Stimulated activated CD8-positive, alpha-beta memory T cell treated with anti-CD3 and anti-CD28 coated beads, Interleukin-15, amount 100 ng/mL, for 24 hours (primary cell): ENCODE data around the gene DYRK1A.
"Not testable (repeated sequence)": the region's sequence is repeated elsewhere in the genome, so short reads cannot be mapped to it uniquely, and the experiment has no call there.

Source experiments
- DNase-seq: peaks from one replicate; pipeline ENCODE4 v3.0.0-alpha.2; 2020; ENCODE audit warnings: low read depth

Gene DYRK1A

GRCh38 chr21:37528150-37528937 is 161.8 kb downstream of the DYRK1A start:
- DNase-seq = no peak

GRCh38 chr21:37529649-37530048 is 163.1 kb downstream of the DYRK1A start:
- DNase-seq = no peak

DNA sequence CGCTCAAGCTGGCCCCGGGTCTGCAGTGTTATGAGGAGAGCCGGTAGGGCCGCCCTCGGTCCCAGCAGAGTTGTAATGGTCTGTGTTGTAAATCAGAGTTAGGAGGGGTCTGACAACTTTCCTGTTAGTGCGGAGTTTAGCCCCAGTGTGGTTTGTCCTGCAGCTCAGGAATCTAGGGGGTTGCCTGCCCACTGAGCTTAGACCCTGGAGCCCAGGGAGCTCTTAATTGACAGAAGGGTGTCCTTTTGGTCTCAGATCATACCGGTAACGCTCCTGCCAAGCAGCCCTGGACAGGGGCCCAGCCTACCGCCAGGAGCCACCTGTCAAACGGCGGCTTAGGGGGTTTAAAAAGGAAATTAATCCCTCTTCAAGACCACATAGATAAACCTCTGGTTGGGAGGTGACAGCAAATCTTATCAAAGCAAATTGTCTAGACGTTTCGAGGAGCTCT is 164.4 kb downstream of the DYRK1A start:
- no peak for DNase-seq

- no peak for DNase-seq
Measured at GRCh38 chr21:37531431-37531932, 164.9 kb downstream of the DYRK1A start.

DNA sequence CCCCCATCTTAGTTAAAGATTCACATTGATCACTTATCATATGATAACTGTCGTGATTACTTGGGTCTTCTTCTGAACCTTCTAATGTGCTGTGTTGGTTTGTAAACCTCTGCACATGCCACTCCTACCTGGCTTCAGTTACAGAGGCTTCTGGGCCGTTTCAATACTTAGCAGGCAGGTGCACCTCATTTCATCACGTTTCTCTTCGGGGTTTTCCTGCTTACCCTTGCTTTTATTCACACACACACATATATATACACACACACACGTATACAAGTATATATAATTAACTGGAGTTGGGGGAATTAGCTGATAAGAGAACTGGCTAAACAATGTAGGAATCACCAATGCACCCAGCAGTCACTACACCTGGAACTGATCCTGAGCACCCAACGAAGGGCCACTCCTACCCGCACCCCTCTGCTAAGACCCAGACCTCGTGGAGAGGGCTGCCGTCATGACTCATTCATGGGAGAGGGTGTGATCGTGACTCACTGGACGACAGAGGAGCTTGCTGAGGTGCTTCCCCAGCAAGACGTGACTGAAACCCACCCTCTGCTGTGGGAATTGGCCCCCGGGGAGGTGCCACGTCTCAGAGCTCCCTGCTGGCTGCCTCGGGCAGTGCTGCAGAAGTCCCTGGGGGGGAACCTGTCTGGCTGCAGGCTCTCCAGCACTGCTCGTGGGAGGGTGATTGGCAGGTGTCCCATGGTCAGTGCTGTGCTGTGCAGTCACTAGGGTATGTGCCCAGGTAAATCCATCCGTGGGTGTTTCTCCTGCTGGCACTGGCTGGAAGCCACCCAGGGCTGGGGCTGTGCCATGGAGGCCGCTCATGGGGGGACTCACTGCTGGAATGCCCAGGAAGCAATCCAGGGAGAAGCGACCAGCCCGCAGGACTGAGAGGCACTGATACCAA is 166.6 kb downstream of the DYRK1A start:
- DNase-seq = no peak

DNA sequence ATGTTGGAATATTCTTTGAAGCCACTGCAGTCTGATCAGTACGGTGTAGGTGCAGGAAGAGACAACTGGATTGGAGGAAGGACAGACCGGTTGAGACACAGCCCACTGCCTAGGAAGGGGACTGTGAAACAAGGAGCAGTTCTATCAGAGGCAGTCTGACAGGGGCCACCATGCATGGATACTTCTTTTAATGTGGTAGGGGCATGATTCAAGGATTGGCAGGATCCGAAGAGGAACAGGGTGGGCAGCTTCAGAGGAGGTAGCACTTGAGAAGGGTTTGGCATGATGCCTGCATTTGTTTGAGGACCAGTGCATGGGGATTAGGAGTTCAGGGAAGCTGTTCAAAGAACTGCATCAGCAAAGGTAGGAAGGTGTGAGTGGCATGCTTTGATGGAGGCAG is 167.9 kb downstream of the DYRK1A start:
- no peak for DNase-seq

DNA sequence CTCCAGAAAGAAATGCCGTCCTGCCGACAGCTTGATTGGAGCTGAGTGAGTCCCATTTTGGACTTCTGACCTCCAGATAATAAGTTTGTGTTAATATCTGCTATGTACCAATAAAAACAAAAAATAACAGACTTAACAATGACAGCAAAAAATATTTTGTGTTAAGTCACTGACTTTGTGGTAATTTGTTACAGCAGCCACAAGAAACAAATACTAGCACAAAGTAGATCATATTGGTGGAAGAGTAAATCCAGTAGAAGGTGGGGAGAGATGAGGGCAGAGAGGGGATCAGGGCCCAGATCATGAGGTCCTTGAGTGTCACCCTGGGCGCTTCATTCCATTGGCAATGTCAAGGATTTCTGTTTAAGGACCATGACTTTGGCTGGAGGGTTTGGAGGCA is 168.6 kb downstream of the DYRK1A start:
- DNase-seq = no peak

- DNase-seq = no peak
Measured at GRCh38 chr21:37535672-37536071, 169.1 kb downstream of the DYRK1A start.

DNA sequence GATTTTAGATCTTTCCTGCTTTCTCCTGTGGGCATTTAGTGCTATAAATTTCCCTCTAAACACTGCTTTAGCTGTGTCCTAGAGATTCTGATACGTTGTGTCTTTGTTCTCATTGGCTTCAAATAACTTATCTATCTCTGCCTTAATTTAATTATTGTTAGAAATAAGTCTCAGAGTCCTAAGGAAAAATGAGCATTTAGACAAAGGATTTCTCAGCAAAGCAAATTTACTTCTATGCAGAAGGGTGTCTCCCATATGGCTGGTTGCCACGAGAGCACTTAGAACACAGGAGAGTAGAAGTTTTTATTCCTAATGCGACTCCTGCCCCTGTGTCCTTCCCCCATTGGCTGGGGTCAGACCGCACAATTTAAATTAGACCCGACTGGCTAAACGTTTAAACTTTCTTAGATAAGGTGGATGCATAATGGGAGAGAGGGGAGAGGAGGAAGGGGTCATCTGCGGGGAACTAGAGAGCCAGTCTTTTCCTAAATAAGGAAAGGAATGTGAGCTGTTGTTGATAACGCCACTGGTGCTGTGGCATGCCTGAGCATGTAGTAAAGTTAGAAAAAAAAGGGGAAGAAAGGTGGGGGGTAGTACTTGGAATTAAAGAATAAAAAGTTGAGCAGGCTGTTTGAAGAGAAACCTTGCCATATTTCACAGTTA is 170.2 kb downstream of the DYRK1A start:
- DNase-seq = no peak

GRCh38 chr21:37537391-37537996 is 170.9 kb downstream of the DYRK1A start:
- DNase-seq = no peak

DNA sequence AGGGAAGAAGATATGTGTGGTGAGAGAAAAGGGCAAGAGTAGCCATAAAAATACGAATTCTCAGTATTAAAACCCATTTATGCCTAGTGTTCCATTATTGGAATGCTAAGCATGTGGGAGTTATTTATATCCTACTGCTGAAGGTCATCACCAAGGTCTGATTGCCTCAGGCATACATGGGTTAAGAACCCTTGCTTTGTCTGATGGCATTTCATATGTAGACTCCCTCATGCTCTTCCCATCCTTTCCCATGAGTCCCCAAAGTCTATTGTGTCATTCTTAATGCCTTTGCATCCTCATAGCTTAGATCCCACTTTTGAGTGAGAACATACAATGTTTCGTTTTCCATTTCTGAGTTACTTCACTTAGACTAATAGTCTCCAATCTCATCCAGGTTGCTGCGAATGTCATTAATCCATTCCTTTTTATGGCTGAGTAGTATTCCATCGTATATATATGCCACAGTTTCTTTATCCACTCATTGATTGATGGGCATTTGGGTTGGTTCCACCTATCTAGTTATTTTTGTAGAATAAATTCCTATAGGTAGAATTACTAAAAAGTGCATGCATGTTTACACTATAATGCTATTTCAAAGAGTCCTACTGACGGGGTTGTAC is 172.5 kb downstream of the DYRK1A start:
- DNase-seq = no peak

GRCh38 chr21:37541128-37541527 is 174.6 kb downstream of the DYRK1A start:
- not testable (repeated sequence) for DNase-seq

- no peak for DNase-seq
Measured at GRCh38 chr21:37542512-37542911, 175.9 kb downstream of the DYRK1A start.

GRCh38 chr21:37546299-37546908 is 179.8 kb downstream of the DYRK1A start:
- no peak for DNase-seq

DNA sequence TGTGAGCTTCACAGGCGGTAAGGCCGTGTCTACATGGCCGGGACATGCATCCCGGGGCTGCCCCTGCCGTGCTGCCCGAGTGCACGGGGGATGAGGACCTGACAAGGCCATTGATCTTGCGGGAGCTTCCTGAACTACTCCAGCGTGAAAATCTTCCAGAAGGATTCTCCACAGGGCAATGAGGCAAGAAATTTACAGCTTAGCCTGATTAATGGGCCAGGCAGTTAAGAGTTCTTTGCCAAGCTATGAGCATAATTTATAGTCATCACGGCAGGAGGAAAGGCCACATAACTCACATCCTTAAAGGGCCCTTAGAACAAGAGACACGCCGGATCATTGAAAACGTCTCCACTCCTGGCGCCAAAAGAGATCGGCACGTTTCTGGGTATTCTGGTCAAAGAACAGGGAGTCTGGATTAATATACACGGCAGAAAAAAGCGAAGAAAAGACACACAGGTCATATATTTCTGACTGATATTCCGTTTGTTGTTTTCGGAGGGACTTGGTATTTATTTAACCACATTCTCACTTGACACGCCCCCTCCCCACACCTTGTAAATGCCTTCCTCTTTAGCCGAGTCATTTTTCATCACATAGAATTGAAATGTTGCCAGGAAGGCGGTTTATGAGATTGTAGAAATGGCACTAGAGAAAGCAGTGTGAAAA is 180.5 kb downstream of the DYRK1A start:
- no peak for DNase-seq

DNA sequence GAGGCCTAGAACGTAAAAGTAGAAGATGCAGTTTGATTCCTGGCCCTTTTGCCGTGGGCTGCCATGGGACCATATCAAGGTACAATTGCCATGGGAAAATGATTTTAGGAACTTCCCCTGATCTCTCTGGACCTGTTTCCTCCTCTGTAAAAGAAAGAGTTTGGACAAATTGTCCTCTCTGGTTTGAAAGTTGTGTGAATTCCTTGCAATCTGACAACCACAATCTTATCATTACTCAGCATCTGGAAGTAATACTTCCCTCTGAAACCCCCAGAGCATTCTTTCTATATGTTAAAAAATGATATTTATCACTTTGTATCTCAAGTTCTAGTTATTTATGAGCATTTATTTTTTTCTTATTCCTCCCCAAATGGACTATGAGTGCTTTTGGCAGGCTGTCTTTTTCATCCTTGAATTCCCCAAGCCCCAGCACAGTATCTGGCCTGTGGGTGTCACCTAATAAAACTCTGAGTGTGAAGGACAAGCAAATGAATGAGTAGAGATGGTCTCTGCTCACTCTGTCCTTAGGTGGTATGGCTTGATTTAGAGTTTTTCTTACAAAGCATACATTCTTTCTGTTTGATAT is 181.1 kb downstream of the DYRK1A start:
- no peak for DNase-seq

DNA sequence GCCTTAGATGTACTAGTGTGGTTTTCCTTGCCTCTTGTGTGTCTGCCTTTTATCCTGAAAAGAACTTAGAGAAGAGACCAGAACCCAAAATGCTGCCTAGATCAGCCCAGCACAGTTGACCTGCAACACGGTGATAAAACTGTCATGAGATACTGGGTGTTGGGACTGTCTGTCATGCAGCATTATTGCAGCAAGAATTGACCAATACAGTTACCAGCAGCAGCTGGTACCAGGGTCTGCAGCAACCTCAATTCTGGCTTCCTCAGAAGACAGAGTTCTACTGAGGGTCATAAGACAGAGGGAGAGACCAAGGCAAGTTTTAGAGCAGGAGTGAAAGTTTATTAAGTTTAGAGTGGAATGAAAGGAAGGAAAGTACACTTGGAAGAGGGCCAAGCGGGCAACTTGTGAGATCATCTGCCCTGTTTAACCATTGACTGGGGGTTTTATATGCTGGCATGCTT is 182.0 kb downstream of the DYRK1A start:
- DNase-seq = no peak

GRCh38 chr21:37549730-37550129 is 183.2 kb downstream of the DYRK1A start:
- not testable (repeated sequence) for DNase-seq

DNA sequence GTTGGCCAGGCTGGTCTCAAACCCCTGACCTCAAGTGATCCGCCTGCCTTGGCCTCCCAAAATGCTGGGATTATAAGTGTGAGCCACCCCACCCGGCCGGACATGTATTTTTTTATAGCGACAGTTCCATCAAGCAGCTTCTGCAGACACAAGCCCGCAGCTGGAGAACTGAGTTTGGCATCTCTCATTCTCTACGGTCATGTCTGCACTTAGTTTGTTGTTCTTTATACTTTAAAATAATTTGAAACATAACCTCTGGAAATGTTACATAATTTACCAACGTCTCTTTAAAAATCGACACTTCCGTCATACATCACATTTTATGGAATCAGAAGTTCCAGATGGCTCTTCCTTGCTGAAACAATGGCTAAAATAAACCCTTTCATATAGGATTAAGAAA is 183.6 kb downstream of the DYRK1A start:
- DNase-seq = no peak
